H1 (cell line): ENCODE results near the gene NUP107. TPM values are rescaled to one million over a fixed set of nuclear protein-coding genes. Genes with fewer than 3 reads are reported as not detected.

Source experiments
- polyA plus RNA-seq, 7 experiments: library from polyadenylated mRNA; depleted of rRNA in 3 of 7; stranded (reverse) in 5 of 7; unstranded in 2 of 7; fragments of >200 nt in 5 of 7; fragments of 200-250 nt in 2 of 7; gene quantifications; 1 replicate in 5 of 7; 2 replicates in 1 of 7; 4 replicates in 1 of 7; pipeline versions ENCODE4 v1.2.1 to v1.2.3, GENCODE V29; 2011 to 2013; ENCODE audit warnings: missing spikeins in 2 of 7, mixed read lengths in 2 of 7
- total RNA-seq: library from RNA; stranded (reverse); fragmentation: NEBNext Ultra II Directional; extraction: Animal tissue kit (Norgen Biotek cat#: 25700); gene quantifications from 2 replicates; pipeline ENCODE4 v1.2.1, GENCODE V29; 2021
- TF ChIP-seq, protein P1 (sequence below): IDR thresholded peaks from 2 replicates; pipeline ENCODE4 v1.6.1; 2012; ENCODE audit warnings: inconsistent platforms

NUP107 gene
- total and polyA plus RNA-seq, 2 of the 8 experiments (the other 6 are each of a cell fraction or from before 2014, with no cell fraction given), result 46.1 to 141 TPM

DNA sequence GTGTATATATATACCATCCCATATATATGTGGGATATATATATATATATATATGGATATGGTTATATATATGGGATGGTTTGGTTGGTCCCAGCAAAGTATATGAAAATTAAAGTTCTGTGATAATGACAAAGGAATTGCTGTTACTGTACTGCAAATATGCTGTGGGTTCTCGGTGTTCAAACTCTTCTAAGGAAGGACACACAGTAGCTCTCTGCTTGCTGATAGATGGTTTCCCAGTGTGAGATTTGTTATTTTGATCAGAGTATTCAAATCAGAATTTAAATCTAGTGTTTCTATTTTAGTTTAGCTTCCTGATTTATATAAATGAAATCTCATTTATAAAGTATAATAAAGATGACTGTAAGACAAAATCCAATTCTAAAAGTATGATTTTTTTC lies 78.9 kb downstream of the NUP107 start (continued):
- TF ChIP-seq, protein P1, sequence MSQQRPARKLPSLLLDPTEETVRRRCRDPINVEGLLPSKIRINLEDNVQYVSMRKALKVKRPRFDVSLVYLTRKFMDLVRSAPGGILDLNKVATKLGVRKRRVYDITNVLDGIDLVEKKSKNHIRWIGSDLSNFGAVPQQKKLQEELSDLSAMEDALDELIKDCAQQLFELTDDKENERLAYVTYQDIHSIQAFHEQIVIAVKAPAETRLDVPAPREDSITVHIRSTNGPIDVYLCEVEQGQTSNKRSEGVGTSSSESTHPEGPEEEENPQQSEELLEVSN, result no peak
